Measurements from ENCODE around the gene CDH12.

- no peak for TF ChIP-seq EZH2 (IDR thresholded peaks at IDR 0.05; ENCODE audit: insufficient read depth, low read length)
- TF ChIP-seq, protein P1, sequence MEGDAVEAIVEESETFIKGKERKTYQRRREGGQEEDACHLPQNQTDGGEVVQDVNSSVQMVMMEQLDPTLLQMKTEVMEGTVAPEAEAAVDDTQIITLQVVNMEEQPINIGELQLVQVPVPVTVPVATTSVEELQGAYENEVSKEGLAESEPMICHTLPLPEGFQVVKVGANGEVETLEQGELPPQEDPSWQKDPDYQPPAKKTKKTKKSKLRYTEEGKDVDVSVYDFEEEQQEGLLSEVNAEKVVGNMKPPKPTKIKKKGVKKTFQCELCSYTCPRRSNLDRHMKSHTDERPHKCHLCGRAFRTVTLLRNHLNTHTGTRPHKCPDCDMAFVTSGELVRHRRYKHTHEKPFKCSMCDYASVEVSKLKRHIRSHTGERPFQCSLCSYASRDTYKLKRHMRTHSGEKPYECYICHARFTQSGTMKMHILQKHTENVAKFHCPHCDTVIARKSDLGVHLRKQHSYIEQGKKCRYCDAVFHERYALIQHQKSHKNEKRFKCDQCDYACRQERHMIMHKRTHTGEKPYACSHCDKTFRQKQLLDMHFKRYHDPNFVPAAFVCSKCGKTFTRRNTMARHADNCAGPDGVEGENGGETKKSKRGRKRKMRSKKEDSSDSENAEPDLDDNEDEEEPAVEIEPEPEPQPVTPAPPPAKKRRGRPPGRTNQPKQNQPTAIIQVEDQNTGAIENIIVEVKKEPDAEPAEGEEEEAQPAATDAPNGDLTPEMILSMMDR (IDR thresholded peaks at IDR 0.05; ENCODE audit: insufficient read depth, low read depth, low read length), result no peak
Measured at GRCh38 chr5:22780756-22781155, 72.4 kb downstream of the CDH12 start.
